GM12878 (cell line): Measurements from ENCODE around the gene NDUFA7.

ENCODE experiments used
- MTA3 ChIP-seq: IDR thresholded peaks from 2 replicates; pipeline ENCODE4 v1.6.1; 2012; ENCODE audit warnings: low read length, inconsistent platforms, borderline replicate concordance
- POLR2A ChIP-seq: IDR thresholded peaks from 2 replicates; pipeline ENCODE4 v1.6.1; 2011; ENCODE audit warnings: low read depth, mild to moderate bottlenecking, low read length
- RFX5 ChIP-seq: IDR thresholded peaks from 2 replicates; pipeline ENCODE4 v1.6.1; 2011; ENCODE audit warnings: low read depth, low read length, improper control_type of control experiment
- SMC3 ChIP-seq: IDR thresholded peaks from 2 replicates; pipeline ENCODE4 v1.6.1; 2011; ENCODE audit warnings: low read length, improper control_type of control experiment, borderline replicate concordance
- TF ChIP-seq, protein P1 (sequence below): fragments of 450-650 bp; formaldehyde crosslinking; IDR thresholded peaks from 2 replicates; pipeline ENCODE4 v1.5.0; 2022; ENCODE audit warnings: mild to moderate bottlenecking, missing genetic modification characterization
- TF ChIP-seq, protein P2 (sequence below): fragments of 450-650 bp; IDR thresholded peaks from 2 replicates; pipeline ENCODE4 v1.6.1; 2017; ENCODE audit warnings: mild to moderate bottlenecking, moderate library complexity

DNA sequence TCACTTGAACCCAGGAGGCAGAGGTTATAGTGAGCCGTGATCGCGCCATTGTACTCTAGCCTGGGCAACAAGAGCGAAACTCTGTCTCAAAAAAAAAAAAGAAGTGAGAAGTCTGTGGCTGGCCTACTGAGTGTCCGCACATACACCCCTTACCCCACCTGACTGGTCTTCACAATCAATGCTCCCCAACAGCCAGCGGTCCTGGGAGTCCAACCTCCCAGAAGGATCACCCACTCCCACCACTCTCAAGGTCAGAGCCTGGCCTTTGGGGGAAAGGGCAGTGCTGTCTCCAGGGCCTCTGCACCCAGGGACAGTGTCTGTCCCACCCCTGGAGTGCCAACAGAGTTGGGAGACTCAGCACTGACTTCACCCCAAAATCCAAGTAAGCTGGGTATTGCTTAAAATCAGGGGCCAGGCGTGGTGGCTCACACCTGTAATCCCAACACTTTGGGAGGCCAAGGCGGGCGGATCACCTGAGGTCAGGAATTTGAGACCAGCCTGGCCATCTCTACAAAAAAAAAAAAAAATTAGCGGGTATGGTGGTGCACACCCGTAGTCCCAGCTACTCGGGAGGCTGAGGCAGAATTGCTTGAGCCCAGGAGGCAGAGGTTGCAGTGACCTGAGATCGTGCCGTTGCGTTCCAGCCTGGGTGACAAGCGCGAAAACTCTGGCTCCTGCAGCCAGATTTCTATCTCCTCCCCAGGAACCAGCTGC lies 10.7 kb downstream of the NDUFA7 start:
- TF ChIP-seq RFX5 (no peak), MTA3 (no peak), SMC3 (no peak), POLR2A (no peak)
- TF ChIP-seq, protein P1, sequence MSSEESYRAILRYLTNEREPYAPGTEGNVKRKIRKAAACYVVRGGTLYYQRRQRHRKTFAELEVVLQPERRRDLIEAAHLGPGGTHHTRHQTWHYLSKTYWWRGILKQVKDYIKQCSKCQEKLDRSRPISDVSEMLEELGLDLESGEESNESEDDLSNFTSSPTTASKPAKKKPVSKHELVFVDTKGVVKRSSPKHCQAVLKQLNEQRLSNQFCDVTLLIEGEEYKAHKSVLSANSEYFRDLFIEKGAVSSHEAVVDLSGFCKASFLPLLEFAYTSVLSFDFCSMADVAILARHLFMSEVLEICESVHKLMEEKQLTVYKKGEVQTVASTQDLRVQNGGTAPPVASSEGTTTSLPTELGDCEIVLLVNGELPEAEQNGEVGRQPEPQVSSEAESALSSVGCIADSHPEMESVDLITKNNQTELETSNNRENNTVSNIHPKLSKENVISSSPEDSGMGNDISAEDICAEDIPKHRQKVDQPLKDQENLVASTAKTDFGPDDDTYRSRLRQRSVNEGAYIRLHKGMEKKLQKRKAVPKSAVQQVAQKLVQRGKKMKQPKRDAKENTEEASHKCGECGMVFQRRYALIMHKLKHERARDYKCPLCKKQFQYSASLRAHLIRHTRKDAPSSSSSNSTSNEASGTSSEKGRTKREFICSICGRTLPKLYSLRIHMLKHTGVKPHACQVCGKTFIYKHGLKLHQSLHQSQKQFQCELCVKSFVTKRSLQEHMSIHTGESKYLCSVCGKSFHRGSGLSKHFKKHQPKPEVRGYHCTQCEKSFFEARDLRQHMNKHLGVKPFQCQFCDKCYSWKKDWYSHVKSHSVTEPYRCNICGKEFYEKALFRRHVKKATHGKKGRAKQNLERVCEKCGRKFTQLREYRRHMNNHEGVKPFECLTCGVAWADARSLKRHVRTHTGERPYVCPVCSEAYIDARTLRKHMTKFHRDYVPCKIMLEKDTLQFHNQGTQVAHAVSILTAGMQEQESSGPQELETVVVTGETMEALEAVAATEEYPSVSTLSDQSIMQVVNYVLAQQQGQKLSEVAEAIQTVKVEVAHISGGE (CRISPR knock-in tag): no peak
- TF ChIP-seq, protein P2, sequence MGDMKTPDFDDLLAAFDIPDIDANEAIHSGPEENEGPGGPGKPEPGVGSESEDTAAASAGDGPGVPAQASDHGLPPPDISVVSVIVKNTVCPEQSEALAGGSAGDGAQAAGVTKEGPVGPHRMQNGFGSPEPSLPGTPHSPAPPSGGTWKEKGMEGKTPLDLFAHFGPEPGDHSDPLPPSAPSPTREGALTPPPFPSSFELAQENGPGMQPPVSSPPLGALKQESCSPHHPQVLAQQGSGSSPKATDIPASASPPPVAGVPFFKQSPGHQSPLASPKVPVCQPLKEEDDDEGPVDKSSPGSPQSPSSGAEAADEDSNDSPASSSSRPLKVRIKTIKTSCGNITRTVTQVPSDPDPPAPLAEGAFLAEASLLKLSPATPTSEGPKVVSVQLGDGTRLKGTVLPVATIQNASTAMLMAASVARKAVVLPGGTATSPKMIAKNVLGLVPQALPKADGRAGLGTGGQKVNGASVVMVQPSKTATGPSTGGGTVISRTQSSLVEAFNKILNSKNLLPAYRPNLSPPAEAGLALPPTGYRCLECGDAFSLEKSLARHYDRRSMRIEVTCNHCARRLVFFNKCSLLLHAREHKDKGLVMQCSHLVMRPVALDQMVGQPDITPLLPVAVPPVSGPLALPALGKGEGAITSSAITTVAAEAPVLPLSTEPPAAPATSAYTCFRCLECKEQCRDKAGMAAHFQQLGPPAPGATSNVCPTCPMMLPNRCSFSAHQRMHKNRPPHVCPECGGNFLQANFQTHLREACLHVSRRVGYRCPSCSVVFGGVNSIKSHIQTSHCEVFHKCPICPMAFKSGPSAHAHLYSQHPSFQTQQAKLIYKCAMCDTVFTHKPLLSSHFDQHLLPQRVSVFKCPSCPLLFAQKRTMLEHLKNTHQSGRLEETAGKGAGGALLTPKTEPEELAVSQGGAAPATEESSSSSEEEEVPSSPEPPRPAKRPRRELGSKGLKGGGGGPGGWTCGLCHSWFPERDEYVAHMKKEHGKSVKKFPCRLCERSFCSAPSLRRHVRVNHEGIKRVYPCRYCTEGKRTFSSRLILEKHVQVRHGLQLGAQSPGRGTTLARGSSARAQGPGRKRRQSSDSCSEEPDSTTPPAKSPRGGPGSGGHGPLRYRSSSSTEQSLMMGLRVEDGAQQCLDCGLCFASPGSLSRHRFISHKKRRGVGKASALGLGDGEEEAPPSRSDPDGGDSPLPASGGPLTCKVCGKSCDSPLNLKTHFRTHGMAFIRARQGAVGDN: no peak
